Prostate gland (tissue), 2 donors: ENCODE results near the gene TPPP2. TPM values are rescaled to one million over a fixed set of nuclear protein-coding genes. Genes with fewer than 3 reads are reported as not detected.
"Not testable (repeated sequence)": the region's sequence is repeated elsewhere in the genome, so short reads cannot be mapped to it uniquely, and the experiment has no call there.

ENCODE experiments used
- DNase-seq: peaks from one replicate; pipeline ENCODE4 v3.0.0-alpha.2; 2019; ENCODE audit warnings: low spot score
- H3K27ac ChIP-seq, 2 donors: fragments of 200-600 bp; sonication (generic); 2 replicates each; pipeline ENCODE4 v1.5.1; 2017 to 2019
- H3K27me3 ChIP-seq: fragments of 200-600 bp; sonication (generic); replicated peaks from 2 replicates; pipeline ENCODE4 v1.5.1; 2019; ENCODE audit not compliant: insufficient read depth
- H3K36me3 ChIP-seq, 2 donors: fragments of 200-600 bp; sonication (generic); 1 replicate in 1 of 2; 2 replicates in 1 of 2; pipeline versions ENCODE4 v1.5.1 to v1.8.1; 2017 to 2019
- H3K4me1 ChIP-seq: fragments of 200-600 bp; sonication (generic); replicated peaks from 2 replicates; pipeline ENCODE4 v1.5.1; 2019
- H3K4me3 ChIP-seq, 2 donors: fragments of 200-600 bp; sonication (generic); 2 replicates each; pipeline ENCODE4 v1.5.1; 2017 to 2019
- H3K9me3 ChIP-seq: fragments of 200-600 bp; sonication (generic); 2 replicates; pipeline ENCODE4 v1.5.1; 2017
- CTCF ChIP-seq, 4 experiments: fragments of 200-600 bp in 2 of 4; fragments of 450-650 bp in 2 of 4; sonication (generic) in 2 of 4; IDR thresholded peaks; 1 replicate in 3 of 4; 2 replicates in 1 of 4; pipeline ENCODE4 v1.5.1; 2016 to 2019; ENCODE audit warnings: antibody characterized with exemption in 4 of 4, mild to moderate bottlenecking in 2 of 4, moderate library complexity in 2 of 4
- POLR2A ChIP-seq: fragments of 450-650 bp; IDR thresholded peaks from one replicate; pipeline ENCODE4 v1.6.1; 2016; ENCODE audit warnings: antibody characterized with exemption, mild to moderate bottlenecking
- POLR2AphosphoS5 ChIP-seq: sonication (generic); formaldehyde crosslinking; IDR thresholded peaks from one replicate; pipeline ENCODE4 v1.6.1; 2017; ENCODE audit warnings: antibody characterized with exemption
- WGBS: methylation state at CpG from one replicate; pipeline ENCODE4 v1.1.5; 2018; 5-methylcytosine and 5-hydroxymethylcytosine counted together
- intact Hi-C: fragments of 100-400 bp; cut with DNase I; formaldehyde crosslinking; loops from one replicate; pipeline ENCODE4 v1.14.2; 2022
- total RNA-seq, 2 donors: library from RNA; depleted of rRNA; stranded (reverse); fragments of >200 nt; gene quantifications; one replicate each; pipeline ENCODE4 v1.1.0, GENCODE V29; 2016

Gene TPPP2
- total RNA-seq = 1 to 10 TPM in 1 of 2 donors, not detected in 1; 9.4 TPM

GRCh38 chr14:21029917-21030316 is at the start of gene TPPP2:
TPPP2 (plus strand) TSS chr14:21030217; CDS start chr14:21030582, 365 bp downstream.
- Histone ChIP-seq H3K4me1 (no peaks in the 10 kb centered on the region), H3K36me3 (no peaks in the 10 kb centered on the region), H3K4me3 (no peak within 1 kb of the TSS), H3K9me3 (no peaks in the 10 kb centered on the region), H3K27ac (no peak within 1 kb of the TSS), H3K27me3 (no peaks in the 10 kb centered on the region)
- intact Hi-C loops = no loop called here
- no peak for DNase-seq
- TF ChIP-seq POLR2AphosphoS5 (no peak), POLR2A (no peak), CTCF (IDR thresholded peaks at IDR 0.05) (no peak)
- WGBS = 89% methylated on average over 5 of the region's 5 CpGs

- H3K4me3 ChIP-seq = no peak overlapping the region
- no peaks in the 10 kb centered on the region for H3K36me3 ChIP-seq
- DNase-seq = no peak
- 60% methylated on average over 1 of the region's 1 CpG for WGBS
- H3K4me1 ChIP-seq = no peaks in the 10 kb centered on the region
- intact Hi-C loops = no loop called here
- no peaks in the 10 kb centered on the region for H3K9me3 ChIP-seq
- no peak overlapping the region for H3K27ac ChIP-seq
- TF ChIP-seq POLR2A (no peak), POLR2AphosphoS5 (no peak), CTCF (IDR thresholded peaks at IDR 0.05) (no peak)
- no peaks in the 10 kb centered on the region for H3K27me3 ChIP-seq
Observed at GRCh38 chr14:20980906-20981305, 49.1 kb upstream of the TPPP2 start.

GRCh38 chr14:20982646-20983369 is 47.2 kb upstream of the TPPP2 start:
- no peak for TF ChIP-seq POLR2AphosphoS5
- TF ChIP-seq CTCF (IDR thresholded peaks at IDR 0.05) = no peak
- TF ChIP-seq POLR2A = no peak
- Histone ChIP-seq H3K4me1 (no peaks in the 10 kb centered on the region), H3K9me3 (no peaks in the 10 kb centered on the region), H3K27ac (no peak overlapping the region), H3K4me3 (no peak overlapping the region), H3K36me3 (no peaks in the 10 kb centered on the region), H3K27me3 (no peaks in the 10 kb centered on the region)
- DNase-seq = no peak
- intact Hi-C loops = no loop called here
- WGBS = 85% methylated on average over 2 of the region's 2 CpGs

GRCh38 chr14:20985650-20986049 is 44.4 kb upstream of the TPPP2 start:
- H3K27ac ChIP-seq, intact Hi-C loops, DNase-seq, H3K9me3 ChIP-seq, H3K27me3 ChIP-seq, H3K4me3 ChIP-seq, H3K36me3 ChIP-seq, H3K4me1 ChIP-seq: not testable (repeated sequence)
- WGBS = 92% methylated on average over 4 of the region's 4 CpGs

GRCh38 chr14:20986811-20987210 is 43.2 kb upstream of the TPPP2 start:
- WGBS = 41% methylated on average over 2 of the region's 2 CpGs
- intact Hi-C loops = no loop called here
- H3K27ac ChIP-seq = no peak overlapping the region
- no peak for DNase-seq
- no peaks in the 10 kb centered on the region for H3K36me3 ChIP-seq
- TF ChIP-seq CTCF (IDR thresholded peaks at IDR 0.05) (no peak), POLR2AphosphoS5 (peak; percentile 20)
- no peaks in the 10 kb centered on the region for H3K27me3 ChIP-seq
- peaks cover 12% of the 10 kb centered on the region for H3K4me1 ChIP-seq
- H3K4me3 ChIP-seq = no peak overlapping the region
- H3K9me3 ChIP-seq = no peaks in the 10 kb centered on the region
